HG03097 (cell line): ENCODE measurements around the gene SPX.

ENCODE experiments used
- ATAC-seq: cut with Tn5 transposase; IDR thresholded peaks from one replicate; pipeline ENCODE4 v1.9.1; 2021; ENCODE audit not compliant: unreplicated experiment, low FRiP score

The SPX gene

GRCh38 chr12:21526053-21526452 lies at the start of gene SPX:
TSS of gene SPX (plus strand) at chr12:21526296. CDS start at chr12:21526473, 177 bp downstream.
- no peak for ATAC-seq

- ATAC-seq, result no peak
Measured at GRCh38 chr12:21476949-21477348, 49.1 kb upstream of the SPX start.

- ATAC-seq, result no peak
Measured at GRCh38 chr12:21478756-21479455, 47.2 kb upstream of the SPX start.

- no peak for ATAC-seq
Measured at GRCh38 chr12:21483531-21483930, 42.6 kb upstream of the SPX start.

- no peak for ATAC-seq
Measured at GRCh38 chr12:21485998-21486397, 40.1 kb upstream of the SPX start.

- ATAC-seq, result no peak
Measured at GRCh38 chr12:21499765-21500164, 26.3 kb upstream of the SPX start.

- ATAC-seq, result peak; percentile 2
Measured at GRCh38 chr12:21500786-21501257, 25.3 kb upstream of the SPX start.

GRCh38 chr12:21501258-21502163 lies 24.6 kb upstream of the SPX start, which contains the start of the genes GOLT1B and RECQL:
TSS of gene GOLT1B (plus strand) at chr12:21501789. CDS start at chr12:21501924, 135 bp downstream.
TSS of gene RECQL (minus strand) at chr12:21501635. CDS start at chr12:21499570, 2,065 bp downstream.
- ATAC-seq, result peak; percentile 99

GRCh38 chr12:21502164-21502496 lies 24.0 kb upstream of the SPX start:
- no peak for ATAC-seq

- no peak for ATAC-seq
Measured at GRCh38 chr12:21502872-21503271, 23.2 kb upstream of the SPX start.

GRCh38 chr12:21505888-21506287 lies 20.2 kb upstream of the SPX start:
- ATAC-seq, result no peak

- no peak for ATAC-seq
Measured at GRCh38 chr12:21507849-21508248, 18.2 kb upstream of the SPX start.

- ATAC-seq, result peak; percentile 90
Measured at GRCh38 chr12:21509768-21510167, 16.3 kb upstream of the SPX start.

- no peak for ATAC-seq
Measured at GRCh38 chr12:21516281-21516680, 9.8 kb upstream of the SPX start.

- ATAC-seq, result no peak
Measured at GRCh38 chr12:21518451-21518850, 7.6 kb upstream of the SPX start.

- ATAC-seq, result no peak
Measured at GRCh38 chr12:21521541-21521940, 4.6 kb upstream of the SPX start.

GRCh38 chr12:21523148-21523547 lies 2.9 kb upstream of the SPX start:
- ATAC-seq, result no peak

- ATAC-seq, result no peak
Measured at GRCh38 chr12:21526721-21527345, 737 bp downstream of the SPX start.

GRCh38 chr12:21527451-21528180 lies 1.5 kb downstream of the SPX start:
- peak; percentile 99 for ATAC-seq

GRCh38 chr12:21528953-21529352 lies 2.9 kb downstream of the SPX start:
- ATAC-seq, result no peak
